Skeletal muscle satellite cell (primary cell): Measurements from ENCODE around the gene PEX16.

Experiments used
- H3K27me3 ChIP-seq: 2 replicates; pipeline ENCODE4 v1.7.0; 2013; ENCODE audit warnings: low read length; ENCODE audit not compliant: control insufficient read depth, insufficient read depth
- H3K36me3 ChIP-seq: 2 replicates; pipeline ENCODE4 v1.7.0; 2013; ENCODE audit warnings: mild to moderate bottlenecking, control low read depth, low read length; ENCODE audit not compliant: insufficient read depth
- H3K4me1 ChIP-seq: 2 replicates; pipeline ENCODE4 v1.7.0; 2013; ENCODE audit warnings: low read length; ENCODE audit not compliant: control insufficient read depth, insufficient read depth
- H3K4me2 ChIP-seq: 2 replicates; pipeline ENCODE4 v1.7.0; 2013; ENCODE audit warnings: mild to moderate bottlenecking, low read length
- H3K4me3 ChIP-seq: 2 replicates; pipeline ENCODE4 v1.7.0; 2013; ENCODE audit warnings: low read length
- H3K9ac ChIP-seq: 2 replicates; pipeline ENCODE4 v1.7.0; 2013; ENCODE audit warnings: mild to moderate bottlenecking, low read depth, low read length, moderate library complexity
- H3K9me3 ChIP-seq: replicated peaks from 2 replicates; pipeline ENCODE4 v1.7.0; 2013; ENCODE audit warnings: mild to moderate bottlenecking, control low read depth, low read length

PEX16 gene

GRCh38 chr11:45939836-45940235, 22.2 kb upstream of the PEX16 start:
- no peak overlapping the region for H3K9ac ChIP-seq
- H3K4me2 ChIP-seq: no peak overlapping the region
- no peaks in the 10 kb centered on the region for H3K4me1 ChIP-seq
- H3K9me3 ChIP-seq: no peaks in the 10 kb centered on the region
- no peaks in the 10 kb centered on the region for H3K27me3 ChIP-seq
- peaks cover 33% of the 10 kb centered on the region for H3K36me3 ChIP-seq
- no peak overlapping the region for H3K4me3 ChIP-seq

GRCh38 chr11:45937916-45938315, 20.2 kb upstream of the PEX16 start:
- Histone ChIP-seq H3K36me3 (peaks cover 48% of the 10 kb centered on the region), H3K9ac (no peak overlapping the region)

GRCh38 chr11:45936511-45937054, 18.9 kb upstream of the PEX16 start:
- H3K4me2 ChIP-seq: no peak overlapping the region
- H3K27me3 ChIP-seq: no peaks in the 10 kb centered on the region
- H3K9ac ChIP-seq: no peak overlapping the region
- H3K4me1 ChIP-seq: no peaks in the 10 kb centered on the region
- H3K36me3 ChIP-seq: peaks cover 42% of the 10 kb centered on the region
- H3K4me3 ChIP-seq: no peak overlapping the region
- no peaks in the 10 kb centered on the region for H3K9me3 ChIP-seq

More at GRCh38 chr11:45937916-45938315, 20.2 kb upstream of the PEX16 start:
- Histone ChIP-seq H3K27me3 (no peaks in the 10 kb centered on the region), H3K9me3 (no peaks in the 10 kb centered on the region), H3K4me2 (no peak overlapping the region), H3K4me1 (no peaks in the 10 kb centered on the region), H3K4me3 (no peak overlapping the region)

DNA sequence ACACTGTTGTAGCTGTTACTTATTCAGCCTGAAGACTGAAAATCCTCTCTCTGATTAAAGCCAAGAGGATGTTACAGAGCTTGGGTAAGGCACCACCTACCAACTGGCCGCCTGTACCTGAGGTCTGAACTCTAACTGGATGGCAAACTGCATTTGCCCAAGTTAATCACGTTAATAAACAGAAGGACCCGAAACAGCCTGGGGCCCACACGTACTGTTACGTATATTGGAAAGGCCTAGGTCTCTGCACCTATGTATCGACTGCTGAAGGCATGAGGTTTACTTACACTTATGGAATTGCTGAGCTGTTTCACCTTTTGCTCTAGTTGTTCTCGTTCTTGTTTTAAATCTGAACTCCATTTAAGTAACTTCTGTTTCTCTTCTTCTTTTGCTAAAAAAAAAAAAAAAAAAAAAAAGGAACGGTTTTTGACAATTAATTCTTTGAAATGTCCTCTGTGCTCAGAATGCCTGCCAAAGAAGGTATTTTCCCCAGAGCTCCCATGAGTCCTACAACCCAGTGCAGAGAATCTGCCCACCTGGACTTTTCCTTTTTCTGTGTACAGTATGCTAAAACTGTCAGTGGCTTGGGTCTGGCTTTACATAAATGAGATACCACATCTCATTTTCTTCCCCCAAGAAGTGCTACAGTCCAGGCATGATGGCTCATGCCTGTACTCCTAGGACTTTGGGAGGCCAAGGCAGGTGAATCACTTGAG, 17.8 kb upstream of the PEX16 start:
- Histone ChIP-seq H3K4me1 (no peaks in the 10 kb centered on the region), H3K4me2 (no peak overlapping the region), H3K9me3 (no peaks in the 10 kb centered on the region), H3K27me3 (no peaks in the 10 kb centered on the region), H3K36me3 (peaks cover 39% of the 10 kb centered on the region), H3K4me3 (no peak overlapping the region), H3K9ac (no peak overlapping the region)

DNA sequence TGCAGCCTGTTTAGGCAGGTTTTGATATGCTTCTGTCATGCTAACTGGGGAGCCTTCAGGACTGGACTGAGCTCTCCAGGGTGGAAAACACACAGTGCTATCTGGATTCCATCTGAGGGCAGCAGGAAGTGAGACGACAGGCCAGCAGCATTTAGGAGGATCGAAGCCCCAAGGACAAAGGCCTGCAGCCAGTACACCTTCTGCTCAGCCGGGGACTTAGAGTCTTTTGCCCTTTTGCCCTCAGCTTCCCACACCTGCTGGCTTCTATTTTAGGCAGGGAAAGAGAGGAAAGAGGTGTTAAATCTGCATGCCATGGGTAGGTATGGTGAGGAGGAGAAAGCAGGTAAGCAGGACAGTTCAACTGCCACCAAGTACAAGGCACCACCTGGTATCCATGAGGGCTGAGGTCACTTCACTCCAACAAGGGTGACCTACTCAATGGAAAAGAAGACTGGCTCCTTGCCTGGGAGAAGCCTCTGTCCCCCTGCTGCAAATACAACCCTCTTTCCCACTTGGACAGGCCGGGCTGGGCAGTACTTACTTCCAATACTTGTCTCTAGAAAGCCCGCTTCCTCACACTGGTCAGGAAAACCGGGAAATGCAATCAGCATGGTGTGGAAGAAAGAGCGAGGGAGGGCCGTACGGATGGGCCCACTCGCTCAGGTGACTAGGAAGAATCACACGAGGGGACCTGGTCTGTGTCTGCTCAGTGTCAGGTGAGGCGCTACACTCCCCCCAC, 17.1 kb upstream of the PEX16 start:
- no peak overlapping the region for H3K4me2 ChIP-seq
- H3K4me1 ChIP-seq: peaks cover 6% of the 10 kb centered on the region
- no peak overlapping the region for H3K4me3 ChIP-seq
- no peak overlapping the region for H3K9ac ChIP-seq
- H3K36me3 ChIP-seq: peaks cover 39% of the 10 kb centered on the region
- H3K27me3 ChIP-seq: no peaks in the 10 kb centered on the region
- H3K9me3 ChIP-seq: no peaks in the 10 kb centered on the region

- peaks cover 9% of the 10 kb centered on the region for H3K4me1 ChIP-seq
- H3K4me3 ChIP-seq: no peak overlapping the region
- H3K36me3 ChIP-seq: peaks cover 39% of the 10 kb centered on the region
- H3K9me3 ChIP-seq: no peaks in the 10 kb centered on the region
- no peak overlapping the region for H3K4me2 ChIP-seq
- no peaks in the 10 kb centered on the region for H3K27me3 ChIP-seq
- H3K9ac ChIP-seq: no peak overlapping the region
These were observed 16.3 kb upstream of the PEX16 start for GRCh38 chr11:45933846-45934579.

DNA sequence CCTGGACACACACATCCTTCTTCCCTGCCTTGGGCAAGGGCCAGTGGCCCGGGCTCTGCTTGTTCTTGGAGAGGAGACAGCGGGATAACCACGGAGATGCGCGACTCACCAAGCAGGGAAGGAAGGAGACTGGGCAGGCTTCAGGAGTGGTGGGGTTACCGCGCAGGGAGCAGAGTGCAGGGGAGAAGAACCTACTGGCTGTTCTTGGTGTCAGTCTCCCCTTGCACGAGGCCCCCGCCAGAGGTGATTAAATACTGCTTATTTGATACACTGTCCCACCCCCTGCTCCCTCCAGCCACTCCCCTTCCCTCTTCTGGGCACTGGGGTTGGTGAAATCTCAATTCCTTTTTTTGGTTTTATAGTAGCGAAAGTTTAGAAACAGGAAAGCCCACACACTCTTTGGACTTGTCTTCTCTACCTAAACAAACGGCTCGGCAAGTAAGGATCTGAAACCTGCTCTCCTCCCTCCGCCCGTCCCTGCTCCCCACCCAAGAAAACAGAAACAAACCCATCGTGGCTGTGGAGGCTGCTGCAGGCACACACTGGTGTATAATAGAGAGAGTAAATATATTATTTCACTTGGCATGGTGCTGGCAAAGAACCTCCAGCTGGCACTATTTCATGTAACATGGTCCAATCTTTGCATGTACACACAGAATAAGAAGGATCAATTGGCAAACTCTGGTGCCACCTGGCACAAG, 15.6 kb upstream of the PEX16 start:
- Histone ChIP-seq H3K9ac (no peak overlapping the region), H3K9me3 (no peaks in the 10 kb centered on the region), H3K4me3 (no peak overlapping the region), H3K4me1 (peaks cover 9% of the 10 kb centered on the region), H3K27me3 (no peaks in the 10 kb centered on the region), H3K4me2 (no peak overlapping the region), H3K36me3 (peaks cover 39% of the 10 kb centered on the region)

GRCh38 chr11:45932217-45932616, 14.5 kb upstream of the PEX16 start:
- Histone ChIP-seq H3K4me3 (no peak overlapping the region), H3K36me3 (peaks cover 38% of the 10 kb centered on the region), H3K4me2 (no peak overlapping the region), H3K4me1 (peaks cover 9% of the 10 kb centered on the region), H3K27me3 (no peaks in the 10 kb centered on the region), H3K9ac (no peak overlapping the region), H3K9me3 (no peaks in the 10 kb centered on the region)

DNA sequence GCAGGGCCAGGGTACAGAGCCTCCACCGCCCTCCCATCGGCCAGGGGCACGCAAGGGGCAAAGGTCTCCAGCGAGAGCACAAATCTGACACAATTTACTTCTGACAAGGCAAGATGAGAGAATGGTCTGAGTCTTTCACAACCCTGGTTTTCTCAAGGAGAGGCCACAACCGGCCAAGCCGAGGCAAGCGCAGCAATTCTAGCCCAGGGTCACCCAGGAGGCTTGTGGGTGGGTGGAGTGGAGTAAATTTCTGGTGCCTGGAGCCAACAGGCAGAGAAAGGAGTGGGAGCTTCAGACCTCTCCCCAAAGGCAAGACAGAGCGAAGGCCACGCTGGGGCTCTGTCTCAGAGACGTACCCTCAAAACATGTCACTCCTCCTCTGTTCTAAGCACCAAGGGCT, 14.1 kb upstream of the PEX16 start:
- Histone ChIP-seq H3K4me2 (no peak overlapping the region), H3K27me3 (no peaks in the 10 kb centered on the region), H3K9me3 (no peaks in the 10 kb centered on the region), H3K4me1 (peaks cover 9% of the 10 kb centered on the region), H3K36me3 (peaks cover 34% of the 10 kb centered on the region), H3K4me3 (no peak overlapping the region), H3K9ac (no peak overlapping the region)

DNA sequence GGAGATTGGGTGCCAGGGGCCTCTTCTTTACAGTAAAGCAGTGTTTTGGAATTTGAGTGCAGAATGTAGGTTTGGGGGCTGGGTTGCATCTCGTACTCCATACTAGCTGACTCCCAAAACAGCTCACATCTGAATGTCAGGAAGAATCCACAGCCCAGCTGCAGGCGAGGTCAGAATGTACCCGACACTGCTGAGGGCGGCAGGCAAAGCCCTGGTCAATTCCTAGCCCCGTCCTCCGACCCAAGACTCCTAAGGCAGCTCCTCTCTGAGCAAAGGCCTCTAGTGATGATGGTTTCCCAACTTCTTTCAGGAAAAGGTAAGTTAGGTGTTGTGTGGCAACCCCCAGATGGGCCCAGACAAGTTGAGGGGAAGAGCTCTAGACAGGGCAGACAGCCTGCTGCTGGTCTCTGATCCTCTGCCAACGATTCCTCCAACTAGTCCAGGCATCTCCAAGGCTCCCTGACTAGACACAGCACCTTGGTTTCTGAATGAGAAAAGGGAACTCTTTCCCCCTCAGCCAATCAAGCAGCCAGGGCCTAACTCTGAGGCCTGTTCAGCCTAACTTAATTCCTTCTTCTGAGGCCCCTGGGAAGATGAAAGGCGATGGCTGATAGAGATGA, 13.4 kb upstream of the PEX16 start:
- H3K36me3 ChIP-seq: peaks cover 31% of the 10 kb centered on the region
- H3K4me3 ChIP-seq: no peak overlapping the region

More for the DNA sequence above, 13.4 kb upstream of the PEX16 start:
- Histone ChIP-seq H3K9me3 (no peaks in the 10 kb centered on the region), H3K4me1 (peaks cover 9% of the 10 kb centered on the region), H3K9ac (no peak overlapping the region), H3K4me2 (no peak overlapping the region), H3K27me3 (no peaks in the 10 kb centered on the region)
